AG04449 (cell line): ENCODE data around the gene ST6GALNAC5.

Experiments used
- CTCF ChIA-PET: fragments of 350-600 bp; formaldehyde crosslinking; extraction: SDS; loops from one replicate; lab custom pipeline; 2021; ENCODE audit warnings: antibody characterized with exemption; lab: Yijun Ruan, JAX
- POLR2A ChIA-PET: fragments of 400-600, 350-600 bp; formaldehyde crosslinking; extraction: SDS; loops from one replicate; lab custom pipeline; 2020; ENCODE audit warnings: antibody characterized with exemption, inconsistent platforms; lab: Yijun Ruan, JAX
- DNase-seq: peaks from one replicate; pipeline ENCODE4 v3.0.0-alpha.2; 2010; ENCODE audit warnings: low read depth, low spot score
- H3K4me3 ChIP-seq: 2 replicates; pipeline ENCODE4 v1.5.1; 2011; ENCODE audit warnings: low read depth, mild to moderate bottlenecking, control low read depth, low read length
- CTCF ChIP-seq: IDR thresholded peaks from one replicate; pipeline ENCODE4 v1.5.1; 2011; ENCODE audit warnings: mild to moderate bottlenecking, moderate library complexity, low read length, control low read depth, inconsistent platforms; ENCODE audit not compliant: insufficient read depth; ENCODE audit errors: missing control alignments

Gene ST6GALNAC5

GRCh38 chr1:77068013-77068412, 200.7 kb downstream of the ST6GALNAC5 start:
- DNase-seq = no peak
- no peak overlapping the region for H3K4me3 ChIP-seq
- CTCF ChIA-PET = interaction anchor here (2.3 kb wide), 1 partner anchor 10 kb away, joined by 6 read pairs; no protein-coding TSS in a partner anchor
- POLR2A ChIA-PET = no interaction called here
- TF ChIP-seq CTCF = no peak

GRCh38 chr1:77076759-77077158, 209.5 kb downstream of the ST6GALNAC5 start:
- no peak overlapping the region for H3K4me3 ChIP-seq
- ChIA-PET POLR2A (no interaction called here), CTCF (no interaction called here)
- no peak for TF ChIP-seq CTCF
- no peak for DNase-seq

GRCh38 chr1:77081834-77082233, 214.6 kb downstream of the ST6GALNAC5 start:
- POLR2A ChIA-PET = no interaction called here
- CTCF ChIA-PET = interaction anchor here (1.1 kb wide), 1 partner anchor 19 kb away, joined by 3 read pairs; no protein-coding TSS in a partner anchor
- TF ChIP-seq CTCF = no peak
- H3K4me3 ChIP-seq = no peak overlapping the region
- DNase-seq = no peak

GRCh38 chr1:77084457-77084856, 217.2 kb downstream of the ST6GALNAC5 start:
- no peak overlapping the region for H3K4me3 ChIP-seq
- TF ChIP-seq CTCF = no peak
- POLR2A ChIA-PET = no interaction called here
- CTCF ChIA-PET = no interaction called here
- DNase-seq = no peak

- ChIA-PET POLR2A (no interaction called here), CTCF (no interaction called here)
- no peak overlapping the region for H3K4me3 ChIP-seq
- no peak for DNase-seq
- no peak for TF ChIP-seq CTCF
Observed at GRCh38 chr1:77085109-77085508, 217.8 kb downstream of the ST6GALNAC5 start.

GRCh38 chr1:77089756-77090155, 222.5 kb downstream of the ST6GALNAC5 start:
- CTCF ChIA-PET = interaction anchor here (1.2 kb wide), 1 partner anchor 36 kb away, joined by 3 read pairs; no protein-coding TSS in a partner anchor
- TF ChIP-seq CTCF = no peak
- POLR2A ChIA-PET = no interaction called here
- no peak overlapping the region for H3K4me3 ChIP-seq
- no peak for DNase-seq
